G401 (cell line): Measurements from ENCODE around the gene ARHGEF6. TPM values are rescaled to one million over a fixed set of nuclear protein-coding genes. Genes with fewer than 3 reads are reported as not detected.

Experiments
- DNase-seq: peaks from one replicate; pipeline ENCODE4 v3.0.0-alpha.2; 2015; ENCODE audit warnings: low spot score
- in situ Hi-C: cut with HindIII; loops from 2 replicates; pipeline ENCODE4 v1.10.0; 2016; ENCODE audit warnings: low sequenced_read_pairs, mixed read lengths
- total RNA-seq: library from RNA; depleted of rRNA; stranded (reverse); fragments of >200 nt; shearing (Covaris generic); gene quantifications from 2 replicates; pipeline ENCODE4 v1.2.3, GENCODE V29; 2014

The ARHGEF6 gene
- total RNA-seq, 1 experiment from 2014 or later, result 0.10 TPM

DNA sequence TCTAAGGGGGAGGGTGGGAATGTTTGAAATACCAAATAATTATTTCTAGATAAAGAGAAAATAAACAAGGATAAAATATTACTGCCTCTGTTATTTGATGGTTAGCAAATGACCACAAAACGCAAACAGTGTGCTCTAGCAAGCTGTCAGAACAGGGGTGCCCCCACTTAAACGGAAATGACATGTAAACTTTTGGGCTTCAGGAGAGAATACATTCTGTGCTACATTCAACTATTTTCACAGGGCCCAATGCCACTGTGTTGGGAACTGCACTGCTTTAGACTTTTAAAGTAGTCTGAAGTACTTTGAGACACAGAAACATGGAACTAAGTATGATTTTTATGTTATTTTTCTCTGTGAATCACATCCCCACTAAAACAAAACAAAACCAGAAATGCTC is 118.6 kb downstream of the ARHGEF6 start:
- no peak for DNase-seq

DNA sequence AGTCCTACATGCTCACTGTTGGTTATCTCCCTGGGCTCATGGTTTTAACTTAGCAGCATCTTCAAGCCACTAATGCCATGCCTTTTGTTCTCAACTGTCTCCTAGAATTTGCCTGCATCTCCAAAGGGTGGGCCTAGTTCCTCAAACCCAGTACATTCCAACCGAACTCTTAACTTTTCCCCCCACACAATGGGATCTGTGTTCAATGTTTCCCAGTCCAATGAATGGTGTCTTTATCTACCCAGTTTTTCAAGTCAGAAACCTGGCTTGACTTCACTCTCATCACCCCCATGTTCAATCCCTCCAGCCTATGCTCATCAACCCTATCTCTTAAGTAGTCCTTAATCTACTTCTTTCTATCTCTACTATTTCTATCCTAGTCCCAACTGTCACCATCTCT is 119.8 kb downstream of the ARHGEF6 start:
- no peak for DNase-seq
- in situ Hi-C loops, result no loop called here

More for the DNA sequence above, 118.6 kb downstream of the ARHGEF6 start:
- in situ Hi-C loops, result no loop called here

DNA sequence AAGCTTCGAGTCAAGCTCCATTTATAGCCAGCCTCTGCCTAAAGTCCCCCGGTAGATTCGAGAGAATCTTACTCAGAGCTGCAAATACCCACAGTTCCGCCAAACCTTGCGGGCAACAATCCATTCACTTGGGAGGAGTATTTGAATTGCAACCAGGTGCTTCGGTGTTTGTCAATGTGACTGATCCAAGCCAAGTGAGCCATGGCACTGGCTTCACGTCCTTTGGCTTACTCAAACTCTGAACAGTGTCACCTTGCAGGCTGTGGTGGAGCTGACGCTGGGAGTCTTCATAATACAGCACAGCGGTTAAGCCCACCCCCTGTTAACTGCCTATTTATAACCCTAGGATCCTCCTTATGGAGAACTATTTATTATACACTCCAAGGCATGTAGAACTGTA is 121.6 kb downstream of the ARHGEF6 start:
- DNase-seq, result no peak
- in situ Hi-C loops, result no loop called here

DNA sequence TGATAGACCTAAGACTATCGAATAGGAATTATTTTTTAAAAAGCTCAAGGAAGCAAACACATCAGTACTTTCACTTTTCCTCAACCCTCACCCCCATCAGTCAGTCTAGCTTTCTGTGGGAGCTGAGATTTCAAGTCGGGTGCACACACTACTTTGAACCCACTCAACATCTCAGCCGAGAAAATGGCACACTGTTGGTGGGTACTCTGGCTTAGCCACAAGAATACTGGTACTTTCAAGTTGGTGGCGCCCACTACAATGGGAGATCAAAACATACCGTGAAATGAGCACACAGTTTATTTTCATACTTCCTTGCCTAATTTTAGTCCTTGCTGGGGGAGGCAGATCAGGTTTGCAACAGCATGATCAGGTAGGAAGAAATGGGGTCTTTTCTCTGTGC is 122.6 kb downstream of the ARHGEF6 start:
- in situ Hi-C loops, result no loop called here
- no peak for DNase-seq

DNA sequence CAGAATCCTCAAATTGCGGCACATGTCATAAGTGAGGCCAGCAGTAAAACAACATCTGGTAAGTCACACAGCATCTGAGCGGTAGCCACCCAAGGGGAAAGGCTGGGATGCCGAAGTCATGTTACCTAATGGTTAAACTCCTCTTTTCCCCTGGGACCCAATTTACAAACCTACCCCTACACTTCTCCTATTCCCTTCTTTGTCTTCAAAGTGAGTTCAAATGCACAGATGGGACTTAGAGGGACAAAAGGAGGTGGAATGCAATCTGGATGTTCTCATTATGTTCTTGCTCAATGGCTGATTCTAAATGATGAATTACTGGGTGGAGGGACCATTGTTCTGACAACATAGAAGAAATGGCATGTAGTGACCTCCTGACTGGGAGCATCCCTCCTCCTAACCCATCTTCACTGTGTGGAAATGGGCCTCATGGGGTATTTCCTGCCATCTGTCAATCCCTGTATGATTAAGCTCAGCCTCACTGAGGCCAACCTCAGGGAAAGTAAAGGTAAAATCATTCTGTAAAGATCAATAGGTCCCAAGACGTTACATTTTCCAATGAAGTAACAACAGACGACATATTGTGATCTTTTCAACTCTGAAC is 124.3 kb downstream of the ARHGEF6 start:
- DNase-seq, result no peak
- in situ Hi-C loops, result no loop called here

DNA sequence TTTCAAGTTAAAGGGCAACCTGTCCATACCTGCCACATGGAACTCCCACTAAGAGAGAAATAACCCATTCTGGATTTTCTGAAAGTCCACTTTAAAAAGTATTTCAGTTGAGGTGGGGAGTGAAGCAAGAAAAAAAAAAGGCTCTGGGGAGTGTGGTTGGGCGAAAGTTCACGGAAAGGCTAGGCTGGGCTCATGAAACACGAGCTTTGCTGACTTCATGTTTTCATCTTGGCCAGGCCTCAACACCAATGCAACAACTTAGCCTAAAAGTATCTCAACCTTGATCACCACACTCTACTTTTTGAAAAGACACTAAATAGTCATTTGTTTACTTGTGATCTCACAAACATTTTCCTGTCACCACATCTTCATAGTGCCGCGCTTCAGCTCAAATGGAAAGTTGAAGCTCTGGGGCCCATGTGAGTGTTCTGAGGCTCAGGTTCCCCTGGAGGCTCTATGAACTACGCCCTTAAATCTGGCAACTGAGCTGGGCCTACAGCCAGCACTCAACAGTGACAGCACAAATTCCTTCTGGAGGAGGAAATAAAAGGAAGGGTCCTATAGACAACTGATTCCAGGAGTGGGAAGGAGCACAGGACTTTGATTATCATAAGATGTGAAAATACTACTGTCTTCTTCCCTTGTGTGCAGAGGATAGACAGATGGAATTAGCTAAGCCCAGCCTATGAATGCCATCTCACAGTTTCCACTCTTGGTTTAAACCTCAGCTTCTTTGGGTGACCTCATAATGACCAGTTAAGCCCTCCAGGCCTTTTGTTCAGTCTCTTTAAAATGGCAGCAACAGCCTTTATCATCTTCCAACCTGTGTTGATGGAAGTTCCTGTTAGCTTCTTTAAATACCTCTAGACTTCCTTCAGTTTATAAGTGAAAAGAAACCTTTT is 127.7 kb downstream of the ARHGEF6 start:
- no peak for DNase-seq
- in situ Hi-C loops, result no loop called here

DNA sequence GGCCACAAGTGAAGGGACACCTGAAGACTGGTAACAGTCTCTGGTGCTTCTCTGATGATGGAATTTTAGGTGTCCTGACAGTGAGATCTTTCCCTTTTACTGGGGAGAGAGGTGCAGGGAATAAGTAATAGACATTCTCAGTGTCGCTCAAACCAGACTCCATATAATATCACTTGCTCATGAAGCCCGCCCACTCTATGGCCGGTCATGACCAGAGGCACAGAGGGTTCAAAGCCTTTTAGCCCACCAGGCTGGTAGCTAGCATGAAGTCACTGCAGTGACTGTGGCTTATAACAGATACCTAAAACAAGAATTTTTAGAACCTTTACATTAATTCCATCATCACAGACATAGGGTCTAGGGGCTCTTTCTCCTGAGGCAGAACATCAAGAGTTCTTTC is 129.9 kb downstream of the ARHGEF6 start:
- DNase-seq, result no peak
- in situ Hi-C loops, result no loop called here

DNA sequence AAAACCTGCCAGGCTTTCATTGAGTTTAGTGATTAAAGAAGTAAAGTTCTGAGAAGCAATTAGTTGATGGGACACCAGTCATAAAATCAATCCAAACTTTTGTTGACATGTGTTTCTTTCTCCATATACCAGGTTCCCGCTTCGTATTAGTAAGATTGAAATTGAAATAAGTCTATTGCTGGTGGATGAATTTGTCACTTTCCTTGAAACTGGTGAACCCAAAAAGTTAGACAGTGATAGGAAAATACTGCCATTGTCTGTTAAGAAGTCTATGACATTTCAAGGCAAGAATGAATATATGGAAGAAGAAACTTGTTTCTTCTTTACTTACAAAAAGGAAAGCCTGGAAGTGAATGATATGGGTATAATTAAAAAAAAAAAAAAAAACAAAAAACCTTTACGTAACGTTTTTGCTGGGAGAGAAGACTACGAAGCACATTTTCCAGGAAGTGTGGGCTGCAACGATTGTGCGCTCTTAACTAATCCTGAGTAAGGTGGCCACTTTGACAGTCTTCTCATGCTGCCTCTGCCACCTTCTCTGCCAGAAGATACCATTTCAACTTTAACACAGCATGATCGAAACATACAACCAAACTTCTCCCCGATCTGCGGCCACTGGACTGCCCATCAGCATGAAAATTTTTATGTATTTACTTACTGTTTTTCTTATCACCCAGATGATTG is 132.9 kb downstream of the ARHGEF6 start, which contains the start of gene CD40LG:
TSS of gene CD40LG (plus strand) at position 482 of the 684 bp plus-strand sequence. CDS start at position 573, 91 bp downstream.
- in situ Hi-C loops, result no loop called here
- no peak for DNase-seq

DNA sequence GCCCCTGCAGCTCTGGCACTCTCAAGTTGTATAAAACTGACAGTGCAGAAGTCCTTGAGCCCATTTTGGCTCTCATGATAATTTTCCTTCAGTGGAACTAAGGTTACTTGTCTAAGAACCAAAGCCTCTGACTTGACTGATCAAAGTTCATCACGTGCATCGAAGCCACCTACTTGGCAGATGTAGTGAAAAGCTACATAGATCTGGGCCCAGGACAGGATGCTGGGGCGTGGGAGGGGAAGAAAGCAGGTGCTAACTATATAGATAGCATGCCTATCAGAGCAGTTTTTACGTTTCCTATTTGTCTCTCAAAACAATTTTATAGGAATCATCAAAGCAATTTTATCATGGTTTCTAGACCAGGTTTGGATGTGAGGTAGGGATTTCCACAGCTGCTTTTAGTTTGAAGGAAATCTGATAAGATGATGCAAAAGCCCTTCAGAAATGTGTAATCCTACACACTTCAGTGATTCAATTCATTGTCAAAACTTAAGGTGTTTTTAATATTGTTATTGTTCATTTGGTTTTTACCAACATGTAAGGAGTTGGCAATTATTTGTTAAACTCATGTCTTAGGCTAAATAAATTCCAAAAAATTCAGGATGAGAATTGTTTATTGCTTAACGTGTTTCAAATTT is 134.0 kb downstream of the ARHGEF6 start:
- DNase-seq, result no peak
- in situ Hi-C loops, result no loop called here

DNA sequence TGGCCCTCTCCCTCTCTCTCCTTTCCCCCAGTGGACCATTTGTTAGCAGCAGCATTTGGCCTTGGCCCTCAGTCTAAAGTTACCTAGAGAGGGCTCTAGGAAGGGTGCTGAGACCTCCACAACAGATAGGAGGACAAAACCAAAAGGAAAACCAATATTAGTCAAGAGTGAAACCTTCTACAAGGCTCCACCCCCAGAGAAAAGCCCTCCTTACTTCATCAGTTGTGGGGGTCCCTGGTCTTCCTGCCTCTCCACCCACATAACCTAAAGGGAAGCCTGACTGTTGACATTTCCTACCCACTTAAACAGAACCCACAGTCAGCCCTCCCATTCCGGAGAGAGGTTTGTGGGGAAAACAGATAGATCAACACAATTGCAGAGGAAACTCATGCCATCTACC is 137.5 kb downstream of the ARHGEF6 start:
- DNase-seq, result no peak
- in situ Hi-C loops, result no loop called here

DNA sequence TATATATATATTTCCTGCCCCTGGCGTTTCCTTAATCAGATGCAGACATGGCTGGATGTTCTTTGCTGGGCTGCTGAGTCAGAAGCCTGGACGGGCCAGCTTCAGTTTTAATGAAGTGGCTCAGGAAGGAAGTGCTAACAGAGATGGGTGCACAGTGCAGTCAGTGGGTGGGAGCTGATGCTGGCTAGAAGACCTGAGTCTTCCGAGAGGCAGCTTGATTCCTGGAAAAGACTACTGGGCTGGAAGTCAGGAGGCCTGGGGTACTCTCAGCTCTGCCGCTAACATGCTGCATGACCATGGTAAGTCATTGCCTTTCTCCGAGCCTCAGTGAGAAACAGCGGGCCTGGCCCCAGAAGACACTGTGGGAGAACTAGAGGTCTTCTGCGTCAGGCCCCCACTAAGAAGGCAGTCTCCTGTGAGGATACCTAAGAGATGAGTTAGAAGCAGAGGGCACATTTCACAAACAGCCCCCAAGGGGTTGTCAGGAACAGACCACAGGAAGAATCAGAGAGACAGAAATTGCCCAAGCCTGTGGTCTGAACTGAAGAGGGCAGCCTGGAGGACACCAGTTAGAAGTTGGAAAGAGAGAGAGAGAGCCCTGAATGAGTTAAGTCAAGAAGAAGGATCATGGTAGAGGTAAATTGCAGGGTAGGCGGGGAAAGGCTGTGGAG is 141.1 kb downstream of the ARHGEF6 start:
- DNase-seq, result no peak
- in situ Hi-C loops, result no loop called here

DNA sequence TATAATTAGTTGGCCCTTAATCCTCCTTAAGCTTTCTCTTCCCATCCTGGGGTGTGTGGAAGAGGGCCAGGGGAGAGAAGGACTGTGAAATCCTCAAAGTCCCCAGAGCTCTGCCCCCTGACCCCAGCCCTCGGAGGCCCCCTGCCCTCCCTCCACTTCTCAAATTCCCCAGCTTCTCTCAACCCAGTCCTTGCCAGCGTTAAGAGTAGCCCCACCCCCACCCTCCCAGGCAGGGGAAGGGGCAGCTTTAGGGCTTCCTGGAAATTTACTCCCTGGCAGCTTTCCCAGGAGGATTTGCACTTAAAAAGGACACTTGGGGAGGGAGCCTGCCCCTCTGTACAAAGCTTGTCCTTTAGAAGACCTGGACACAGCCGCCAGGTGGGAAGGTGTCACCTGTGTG is 144.6 kb downstream of the ARHGEF6 start:
- in situ Hi-C loops, result no loop called here
- no peak for DNase-seq

DNA sequence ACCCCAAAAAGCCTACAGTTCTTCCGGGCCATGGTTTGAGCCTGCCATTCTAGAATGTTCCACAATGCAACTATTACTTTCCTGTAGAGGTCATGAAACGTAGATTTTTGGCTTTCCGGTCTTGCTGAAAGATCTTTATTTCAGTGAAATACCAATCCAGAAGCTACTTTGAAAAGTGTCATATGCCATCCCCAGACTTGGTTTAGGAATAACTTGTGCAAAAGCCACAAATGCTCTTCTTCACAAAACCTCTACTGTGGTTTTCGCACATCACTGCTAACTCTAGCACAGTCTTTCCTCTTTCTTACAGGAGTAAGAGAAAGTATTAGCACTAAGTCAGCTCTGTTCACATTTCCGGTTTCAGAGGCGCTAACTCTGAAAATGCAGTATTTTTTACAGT is 145.5 kb downstream of the ARHGEF6 start:
- in situ Hi-C loops, result no loop called here
- DNase-seq, result no peak

DNA sequence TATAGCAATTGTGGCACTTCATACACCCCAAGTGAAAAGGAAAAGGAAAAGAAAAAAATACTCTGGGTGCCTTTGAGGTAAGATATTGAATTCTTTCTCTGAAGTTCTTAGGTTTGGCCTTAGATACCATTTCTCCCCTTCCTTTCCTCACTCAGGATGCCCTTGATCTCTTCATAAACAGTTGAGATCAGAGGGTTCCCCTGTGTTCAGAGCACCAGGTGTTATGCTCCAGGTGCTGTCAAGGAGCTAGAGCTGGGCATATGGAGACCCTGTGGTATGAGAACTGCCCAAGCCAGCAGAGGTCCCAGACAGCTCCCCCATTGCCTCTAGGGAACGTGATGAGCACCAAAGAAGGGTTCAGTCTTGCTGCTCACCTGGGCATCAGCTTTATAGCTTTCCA is 149.9 kb downstream of the ARHGEF6 start:
- DNase-seq, result no peak
- in situ Hi-C loops, result no loop called here

DNA sequence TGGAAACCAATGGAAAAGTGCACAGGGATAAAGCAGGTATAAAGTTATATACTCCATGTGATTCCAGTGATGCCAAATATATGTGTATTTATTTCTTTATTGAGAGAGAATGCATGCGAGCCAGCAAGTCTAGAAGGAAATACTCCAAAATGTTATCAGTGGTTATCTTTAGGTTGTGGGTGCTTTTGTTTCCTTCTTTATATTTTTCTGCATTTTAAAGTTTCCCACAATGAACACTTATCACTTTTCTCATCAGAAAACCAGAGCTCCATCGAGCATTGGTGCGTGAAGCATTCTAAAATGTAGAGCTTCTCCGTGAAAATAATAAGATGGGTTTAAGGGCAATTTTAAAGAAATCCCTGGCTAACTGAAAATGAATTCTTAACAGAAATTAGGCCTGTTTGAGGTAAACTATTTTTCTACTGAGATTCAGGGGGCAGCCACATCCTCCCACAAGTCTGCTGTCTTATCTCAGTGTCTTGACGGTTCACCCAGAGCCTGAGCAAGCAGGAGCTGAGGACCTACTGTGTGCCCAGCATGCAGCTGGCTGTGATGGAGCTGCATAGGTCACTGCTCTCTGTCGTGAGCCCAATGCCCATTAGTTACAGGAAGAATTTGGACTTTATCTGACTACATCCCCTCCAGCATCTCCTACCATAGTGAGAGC is 151.5 kb downstream of the ARHGEF6 start:
- no peak for DNase-seq
- in situ Hi-C loops, result no loop called here

DNA sequence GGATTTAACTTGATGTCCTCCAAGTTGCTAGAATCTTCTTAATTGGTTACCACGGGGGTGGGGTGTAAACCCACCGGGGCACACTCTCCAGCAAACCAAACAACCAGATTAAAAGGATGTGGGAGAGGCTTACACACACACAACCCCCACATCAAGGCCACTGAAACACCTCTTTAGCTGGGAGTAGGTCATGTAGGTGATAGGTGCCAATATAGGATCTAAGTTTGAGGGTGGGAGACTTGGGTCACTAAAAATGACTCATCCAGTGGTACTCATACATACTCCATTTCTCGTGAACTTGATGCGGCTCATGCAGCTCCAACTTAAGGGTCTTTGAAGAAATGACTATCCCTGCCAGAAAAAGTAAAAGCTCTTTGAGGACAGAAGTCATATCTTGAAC is 153.3 kb downstream of the ARHGEF6 start:
- no peak for DNase-seq
- in situ Hi-C loops, result no loop called here

DNA sequence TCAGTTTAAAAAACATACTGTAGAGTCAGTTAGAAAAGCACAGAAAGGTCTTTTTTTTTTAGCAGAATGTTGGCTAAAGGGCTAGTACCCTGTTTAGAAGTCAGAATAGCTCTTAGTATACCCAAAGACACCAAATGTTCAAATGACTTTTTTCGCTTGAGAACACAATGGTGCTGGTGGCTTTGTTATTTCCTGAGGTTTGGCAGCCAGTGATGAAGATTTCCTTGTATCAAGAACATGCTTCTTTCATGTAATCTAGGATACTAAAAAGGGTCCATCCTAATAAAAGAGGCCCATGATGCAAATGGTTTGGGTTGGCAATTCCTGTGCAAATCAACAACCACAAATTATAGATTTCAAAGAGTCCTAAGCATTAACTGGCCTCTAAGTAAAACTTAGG is 153.8 kb downstream of the ARHGEF6 start:
- no peak for DNase-seq
- in situ Hi-C loops, result no loop called here

DNA sequence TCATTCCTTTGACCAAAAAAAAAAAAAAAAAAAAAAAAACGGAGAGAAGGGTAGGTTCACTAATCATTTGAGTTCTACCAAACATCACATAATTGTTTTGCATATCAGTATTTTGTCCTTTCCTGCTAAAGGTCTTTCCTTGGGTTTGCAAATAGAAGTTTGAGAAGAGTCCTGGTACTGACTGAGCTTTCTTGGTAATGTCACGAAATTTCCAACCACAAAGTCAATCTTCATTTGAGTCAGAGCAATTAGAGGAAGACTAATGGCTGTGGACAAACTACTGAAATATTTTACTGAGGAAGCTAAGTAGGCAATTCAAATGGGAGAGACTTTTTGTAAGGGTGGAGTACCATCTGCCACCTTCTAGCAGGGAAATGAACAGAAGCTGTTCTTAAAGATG is 154.5 kb downstream of the ARHGEF6 start:
- no peak for DNase-seq

DNA sequence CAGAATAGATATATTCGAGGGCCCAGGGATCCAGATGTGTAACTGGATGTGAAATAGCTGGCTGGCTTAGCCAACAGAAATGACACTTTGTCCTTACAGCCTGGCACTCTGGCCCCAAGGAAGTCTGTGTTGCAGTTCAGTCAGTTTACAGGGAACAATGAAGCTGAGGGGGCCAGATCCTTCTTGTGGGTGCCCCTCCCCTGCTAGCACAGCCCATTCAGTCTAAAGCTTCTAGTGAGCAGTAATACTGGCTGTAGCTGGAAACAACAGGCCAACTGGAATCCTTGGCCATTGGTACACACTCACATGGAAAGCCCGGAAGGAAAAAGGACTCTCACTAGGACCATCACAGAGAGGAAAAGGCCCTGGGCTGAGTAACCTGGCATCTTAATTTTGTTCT is 155.5 kb downstream of the ARHGEF6 start:
- in situ Hi-C loops, result no loop called here
- DNase-seq, result no peak

More for the DNA sequence above, 154.5 kb downstream of the ARHGEF6 start:
- in situ Hi-C loops, result no loop called here
